ENCODE measurements around the gene SPATA21.

The SPATA21 gene

DNA sequence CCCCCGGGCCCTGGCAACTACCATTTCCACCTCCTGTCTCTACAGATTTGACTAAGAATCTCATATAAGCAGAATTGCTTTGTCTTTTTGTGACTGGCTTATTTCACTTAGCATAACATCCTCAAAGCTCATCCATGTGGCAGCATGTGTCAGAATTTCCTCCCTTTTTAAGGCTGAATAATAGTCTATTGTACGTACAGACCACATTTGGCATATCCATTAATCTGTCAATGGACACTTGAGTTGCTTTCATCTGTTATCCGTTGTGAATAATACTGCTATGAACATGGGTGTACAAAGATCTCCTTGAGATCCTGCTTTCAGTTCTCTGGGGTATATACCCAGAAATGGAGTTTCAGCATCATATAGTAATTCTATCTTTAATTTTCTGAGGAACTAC lies 24.0 kb downstream of the SPATA21 start:
- H3K4me3 ChIP-seq (ENCODE audit: low read length): no peak overlapping the region
- no peaks in the 10 kb centered on the region for H3K4me1 ChIP-seq (ENCODE audit: control insufficient read depth, low read depth, low read length)
- no peak overlapping the region for H3K9ac ChIP-seq (ENCODE audit: low read length)
- no peaks in the 10 kb centered on the region for H3K27me3 ChIP-seq (ENCODE audit: control insufficient read depth, insufficient read depth, low read length)
- H3K36me3 ChIP-seq (ENCODE audit: control insufficient read depth, low read depth, low read length): no peaks in the 10 kb centered on the region
- no peaks in the 10 kb centered on the region for H3K9me3 ChIP-seq (ENCODE audit: control insufficient read depth, low read depth, low read length)
- H3K27ac ChIP-seq (ENCODE audit: low read length): no peak overlapping the region

DNA sequence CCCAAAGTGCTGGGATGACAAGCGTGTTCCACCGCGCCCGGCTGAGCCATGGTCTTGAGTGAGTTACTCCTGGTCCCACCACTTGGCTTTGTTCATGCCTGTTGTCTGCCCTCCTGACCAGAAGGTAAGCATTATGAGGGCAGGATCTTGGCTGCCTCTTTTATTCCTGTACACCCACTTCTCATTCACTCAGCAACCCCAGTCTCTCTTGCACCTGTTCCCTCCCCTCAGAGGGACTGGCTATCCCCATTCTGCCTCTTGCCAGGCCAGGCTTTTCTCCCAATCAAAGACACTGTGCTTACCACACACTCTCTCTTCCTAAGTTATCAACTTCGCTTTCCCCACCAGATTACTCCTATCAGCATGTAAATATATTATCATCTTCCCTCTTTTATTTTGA lies 26.4 kb downstream of the SPATA21 start:
- Histone ChIP-seq H3K9me3 (ENCODE audit: control insufficient read depth, low read depth, low read length) (no peaks in the 10 kb centered on the region), H3K4me3 (ENCODE audit: low read length) (no peak overlapping the region), H3K36me3 (ENCODE audit: control insufficient read depth, low read depth, low read length) (no peaks in the 10 kb centered on the region), H3K4me1 (ENCODE audit: control insufficient read depth, low read depth, low read length) (no peaks in the 10 kb centered on the region), H3K27me3 (ENCODE audit: control insufficient read depth, insufficient read depth, low read length) (no peaks in the 10 kb centered on the region), H3K9ac (ENCODE audit: low read length) (no peak overlapping the region), H3K27ac (ENCODE audit: low read length) (no peak overlapping the region)

- H3K4me3 ChIP-seq (ENCODE audit: low read length): no peak overlapping the region
- no peaks in the 10 kb centered on the region for H3K9me3 ChIP-seq (ENCODE audit: control insufficient read depth, low read depth, low read length)
- H3K4me1 ChIP-seq (ENCODE audit: control insufficient read depth, low read depth, low read length): no peaks in the 10 kb centered on the region
- H3K9ac ChIP-seq (ENCODE audit: low read length): no peak overlapping the region
- H3K27ac ChIP-seq (ENCODE audit: low read length): no peak overlapping the region
- no peaks in the 10 kb centered on the region for H3K36me3 ChIP-seq (ENCODE audit: control insufficient read depth, low read depth, low read length)
- H3K27me3 ChIP-seq (ENCODE audit: control insufficient read depth, insufficient read depth, low read length): no peaks in the 10 kb centered on the region
These were observed 27.6 kb downstream of the SPATA21 start for GRCh38 chr1:16409536-16410152.

- H3K4me3 ChIP-seq (ENCODE audit: low read length): no peak overlapping the region
- no peak overlapping the region for H3K9ac ChIP-seq (ENCODE audit: low read length)
- no peaks in the 10 kb centered on the region for H3K9me3 ChIP-seq (ENCODE audit: control insufficient read depth, low read depth, low read length)
- H3K36me3 ChIP-seq (ENCODE audit: control insufficient read depth, low read depth, low read length): no peaks in the 10 kb centered on the region
- no peaks in the 10 kb centered on the region for H3K27me3 ChIP-seq (ENCODE audit: control insufficient read depth, insufficient read depth, low read length)
- no peak overlapping the region for H3K27ac ChIP-seq (ENCODE audit: low read length)
- H3K4me1 ChIP-seq (ENCODE audit: control insufficient read depth, low read depth, low read length): no peaks in the 10 kb centered on the region
These were observed 30.4 kb downstream of the SPATA21 start for GRCh38 chr1:16406868-16407267.

GRCh38 chr1:16405441-16405840 lies 31.8 kb downstream of the SPATA21 start:
- no peak overlapping the region for H3K4me3 ChIP-seq (ENCODE audit: low read length)
- no peaks in the 10 kb centered on the region for H3K9me3 ChIP-seq (ENCODE audit: control insufficient read depth, low read depth, low read length)

GRCh38 chr1:16402742-16403141 lies 34.5 kb downstream of the SPATA21 start:
- Histone ChIP-seq H3K9me3 (ENCODE audit: control insufficient read depth, low read depth, low read length) (no peaks in the 10 kb centered on the region), H3K27ac (ENCODE audit: low read length) (no peak overlapping the region), H3K4me3 (ENCODE audit: low read length) (no peak overlapping the region), H3K9ac (ENCODE audit: low read length) (no peak overlapping the region), H3K4me1 (ENCODE audit: control insufficient read depth, low read depth, low read length) (no peaks in the 10 kb centered on the region), H3K27me3 (ENCODE audit: control insufficient read depth, insufficient read depth, low read length) (no peaks in the 10 kb centered on the region), H3K36me3 (ENCODE audit: control insufficient read depth, low read depth, low read length) (no peaks in the 10 kb centered on the region)

More at GRCh38 chr1:16405441-16405840, 31.8 kb downstream of the SPATA21 start:
- no peak overlapping the region for H3K27ac ChIP-seq (ENCODE audit: low read length)
- no peaks in the 10 kb centered on the region for H3K4me1 ChIP-seq (ENCODE audit: control insufficient read depth, low read depth, low read length)
- H3K9ac ChIP-seq (ENCODE audit: low read length): no peak overlapping the region
- no peaks in the 10 kb centered on the region for H3K27me3 ChIP-seq (ENCODE audit: control insufficient read depth, insufficient read depth, low read length)
- no peaks in the 10 kb centered on the region for H3K36me3 ChIP-seq (ENCODE audit: control insufficient read depth, low read depth, low read length)

DNA sequence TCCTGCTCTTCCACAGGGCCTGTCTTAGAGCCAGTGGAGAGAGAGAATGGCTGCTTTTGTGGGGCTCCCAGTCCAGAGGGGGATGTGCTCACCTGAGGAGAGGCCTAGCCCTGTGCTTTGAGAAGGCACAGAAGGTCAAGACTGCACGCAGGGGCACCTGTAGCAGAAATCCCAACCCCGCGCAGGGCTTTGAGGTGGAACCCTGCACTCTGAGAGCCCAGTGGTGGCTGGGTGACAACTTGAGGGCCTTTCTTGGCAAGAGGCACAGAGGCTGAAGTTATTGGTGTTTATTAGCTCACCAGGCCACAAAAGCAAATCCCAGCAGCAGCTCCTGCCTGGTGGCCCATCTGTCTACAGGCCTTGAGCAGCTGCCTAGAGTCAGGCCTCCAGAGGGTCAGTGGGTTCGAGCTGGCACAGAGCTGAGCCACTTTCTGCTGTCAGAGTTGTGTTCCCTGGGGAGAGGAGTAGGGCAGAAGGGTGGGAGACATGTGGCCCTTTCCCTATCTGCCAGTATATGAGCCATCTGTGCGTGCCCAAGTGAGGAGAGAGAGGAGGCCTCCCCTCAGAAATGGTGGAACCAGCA lies 38.8 kb downstream of the SPATA21 start:
- Histone ChIP-seq H3K4me3 (ENCODE audit: low read length) (no peak overlapping the region), H3K27me3 (ENCODE audit: control insufficient read depth, insufficient read depth, low read length) (no peaks in the 10 kb centered on the region), H3K36me3 (ENCODE audit: control insufficient read depth, low read depth, low read length) (peaks cover 25% of the 10 kb centered on the region), H3K4me1 (ENCODE audit: control insufficient read depth, low read depth, low read length) (no peaks in the 10 kb centered on the region), H3K9me3 (ENCODE audit: control insufficient read depth, low read depth, low read length) (no peaks in the 10 kb centered on the region), H3K9ac (ENCODE audit: low read length) (no peak overlapping the region), H3K27ac (ENCODE audit: low read length) (no peak overlapping the region)

DNA sequence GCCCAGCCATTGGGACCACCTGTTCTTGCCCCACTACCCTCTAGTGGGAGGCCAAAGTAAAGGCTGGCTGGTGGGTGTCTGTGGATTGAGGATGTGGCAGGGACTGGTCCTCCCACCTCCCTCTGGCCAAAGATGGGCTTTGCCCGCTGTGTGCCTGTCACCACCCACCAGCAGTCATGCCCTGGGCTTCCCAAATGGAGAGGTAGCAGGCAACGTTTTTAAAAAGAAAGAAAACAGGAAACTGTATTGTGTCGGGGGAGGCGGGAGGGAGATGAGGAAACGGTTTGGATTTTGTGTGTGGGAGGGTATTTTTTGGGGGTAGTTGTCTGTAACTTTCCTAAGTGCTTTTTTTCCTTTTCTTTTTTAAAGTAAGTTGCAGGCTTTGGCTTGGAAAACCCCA lies 40.1 kb downstream of the SPATA21 start:
- Histone ChIP-seq H3K9ac (ENCODE audit: low read length) (no peak overlapping the region), H3K4me3 (ENCODE audit: low read length) (no peak overlapping the region), H3K4me1 (ENCODE audit: control insufficient read depth, low read depth, low read length) (peaks cover 9% of the 10 kb centered on the region), H3K36me3 (ENCODE audit: control insufficient read depth, low read depth, low read length) (peaks cover 25% of the 10 kb centered on the region), H3K27me3 (ENCODE audit: control insufficient read depth, insufficient read depth, low read length) (no peaks in the 10 kb centered on the region), H3K9me3 (ENCODE audit: control insufficient read depth, low read depth, low read length) (no peaks in the 10 kb centered on the region), H3K27ac (ENCODE audit: low read length) (no peak overlapping the region)

GRCh38 chr1:16396591-16396990 lies 40.6 kb downstream of the SPATA21 start:
- Histone ChIP-seq H3K27ac (ENCODE audit: low read length) (no peak overlapping the region), H3K4me3 (ENCODE audit: low read length) (no peak overlapping the region), H3K9ac (ENCODE audit: low read length) (no peak overlapping the region), H3K4me1 (ENCODE audit: control insufficient read depth, low read depth, low read length) (peaks cover 9% of the 10 kb centered on the region), H3K9me3 (ENCODE audit: control insufficient read depth, low read depth, low read length) (no peaks in the 10 kb centered on the region), H3K27me3 (ENCODE audit: control insufficient read depth, insufficient read depth, low read length) (no peaks in the 10 kb centered on the region), H3K36me3 (ENCODE audit: control insufficient read depth, low read depth, low read length) (peaks cover 25% of the 10 kb centered on the region)

- Histone ChIP-seq H3K27ac (ENCODE audit: low read length) (no peak overlapping the region), H3K9ac (ENCODE audit: low read length) (no peak overlapping the region), H3K4me1 (ENCODE audit: control insufficient read depth, low read depth, low read length) (peaks cover 13% of the 10 kb centered on the region), H3K27me3 (ENCODE audit: control insufficient read depth, insufficient read depth, low read length) (no peaks in the 10 kb centered on the region), H3K4me3 (ENCODE audit: low read length) (no peak overlapping the region), H3K36me3 (ENCODE audit: control insufficient read depth, low read depth, low read length) (peaks cover 25% of the 10 kb centered on the region), H3K9me3 (ENCODE audit: control insufficient read depth, low read depth, low read length) (no peaks in the 10 kb centered on the region)
These were observed 42.2 kb downstream of the SPATA21 start for GRCh38 chr1:16394977-16395376.

DNA sequence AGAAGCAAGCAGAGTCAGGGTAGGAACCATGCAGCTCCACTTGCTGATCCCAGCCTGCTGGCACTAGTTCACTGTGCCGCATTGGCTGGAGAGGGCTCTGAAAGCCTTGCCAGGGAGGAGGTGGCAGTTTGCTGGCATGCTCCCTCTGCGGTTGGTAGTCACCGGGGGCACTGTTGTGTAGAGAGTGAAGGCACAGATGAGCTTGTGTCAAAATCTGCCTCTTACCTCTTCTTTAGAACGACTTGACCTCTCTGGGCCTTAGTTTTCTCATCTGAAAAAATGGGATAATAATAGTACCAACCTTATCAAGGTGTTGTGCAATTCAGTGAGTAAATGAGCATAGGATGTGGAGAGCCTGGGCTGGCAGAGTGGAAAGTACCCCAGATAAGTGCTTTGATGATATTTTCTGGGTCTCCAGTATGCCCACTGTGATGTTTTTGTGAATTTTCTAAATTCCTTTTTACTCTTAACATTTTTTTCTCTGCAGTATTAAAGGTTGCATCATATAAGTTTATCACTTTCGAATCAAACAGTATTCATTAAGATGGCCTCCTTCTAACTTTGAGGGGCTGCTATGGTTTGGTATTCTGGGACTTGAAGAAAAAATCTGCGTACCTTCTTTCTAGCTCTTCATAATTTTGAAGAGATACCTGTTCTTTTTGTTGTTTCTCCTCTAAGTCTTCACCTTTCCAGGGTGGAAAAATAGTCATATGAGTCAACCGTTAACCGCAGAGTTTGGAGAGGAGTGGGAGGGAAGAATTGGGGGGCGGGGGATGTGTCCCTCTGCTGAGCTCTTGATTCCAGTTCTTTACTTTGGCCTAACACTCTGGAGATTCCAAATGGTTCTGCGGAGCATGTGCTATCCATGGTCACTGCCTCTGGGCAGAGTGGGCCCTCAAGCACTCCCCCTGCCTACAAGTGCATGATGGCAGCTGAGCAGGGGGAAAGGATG lies 43.4 kb downstream of the SPATA21 start:
- no peaks in the 10 kb centered on the region for H3K9me3 ChIP-seq (ENCODE audit: control insufficient read depth, low read depth, low read length)
- H3K27me3 ChIP-seq (ENCODE audit: control insufficient read depth, insufficient read depth, low read length): no peaks in the 10 kb centered on the region
- H3K27ac ChIP-seq (ENCODE audit: low read length): no peak overlapping the region
- no peak overlapping the region for H3K4me3 ChIP-seq (ENCODE audit: low read length)
- no peak overlapping the region for H3K9ac ChIP-seq (ENCODE audit: low read length)
- peaks cover 13% of the 10 kb centered on the region for H3K4me1 ChIP-seq (ENCODE audit: control insufficient read depth, low read depth, low read length)
- peaks cover 25% of the 10 kb centered on the region for H3K36me3 ChIP-seq (ENCODE audit: control insufficient read depth, low read depth, low read length)
